Embryonic facial prominence (tissue), 1 donor: ENCODE results near the gene RBM20.

Source experiments
- DNase-seq: peaks from one replicate; pipeline ENCODE4 v3.0.0-alpha.2; 2016; ENCODE audit errors: extremely low spot score

RBM20 gene

DNA sequence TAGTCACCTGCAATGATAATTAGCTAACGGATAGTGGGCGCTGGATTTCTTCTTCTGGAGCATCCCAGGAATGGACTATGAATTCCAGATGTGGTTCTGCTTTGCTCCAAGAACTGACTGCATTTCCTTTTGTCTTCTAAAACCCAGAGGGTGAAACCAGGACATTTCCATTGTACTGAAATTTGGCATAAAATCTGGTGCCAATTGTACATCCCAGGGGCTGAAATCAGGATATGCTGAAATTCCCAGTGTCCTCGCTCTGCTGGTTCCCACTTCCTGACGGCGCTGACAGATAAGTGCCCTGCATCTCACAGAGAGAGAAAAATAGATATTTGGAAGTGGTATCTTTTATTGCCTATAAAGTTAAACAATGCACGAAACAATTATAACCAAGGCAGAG, 31.9 kb downstream of the RBM20 start:
- no peak for DNase-seq

- no peak for DNase-seq
These were observed 35.5 kb downstream of the RBM20 start for GRCh38 chr10:110679486-110680272.

DNA sequence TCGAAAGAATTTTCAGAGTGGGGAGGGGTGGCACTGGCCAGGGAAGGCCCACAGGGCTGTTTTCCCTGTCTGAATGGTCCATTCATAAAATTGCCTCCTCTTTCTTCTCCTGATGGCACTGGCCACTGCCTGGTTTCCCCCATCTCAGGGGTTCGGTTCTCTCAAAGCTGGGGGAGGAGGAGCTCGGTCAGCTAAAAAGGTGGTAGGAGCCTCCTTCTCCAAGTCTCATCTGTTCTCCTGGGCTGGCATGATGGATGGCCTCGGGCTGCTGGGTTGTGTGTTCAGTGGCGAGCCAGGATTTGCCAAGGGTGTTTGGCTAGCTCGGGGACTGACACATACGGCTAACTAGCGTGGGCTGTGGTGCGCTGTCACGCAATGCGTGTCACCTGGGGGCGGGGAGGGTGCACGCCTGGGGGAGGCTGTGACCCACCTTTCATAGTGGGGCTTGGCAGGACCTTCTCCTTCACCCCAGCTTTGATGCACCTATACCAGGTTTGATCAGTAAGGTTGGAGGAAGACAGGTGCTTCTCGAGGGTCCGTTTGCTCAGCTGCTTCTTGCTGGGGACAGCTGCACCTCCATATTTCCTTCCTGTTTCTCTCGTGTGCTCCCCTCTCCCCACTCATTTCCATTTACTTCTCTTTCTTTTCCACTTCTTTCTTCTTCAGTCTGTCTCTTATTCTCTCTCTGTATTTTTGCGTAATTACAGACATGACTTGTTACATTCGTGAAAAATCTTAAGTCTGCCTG, 36.3 kb downstream of the RBM20 start:
- DNase-seq, result no peak

DNA sequence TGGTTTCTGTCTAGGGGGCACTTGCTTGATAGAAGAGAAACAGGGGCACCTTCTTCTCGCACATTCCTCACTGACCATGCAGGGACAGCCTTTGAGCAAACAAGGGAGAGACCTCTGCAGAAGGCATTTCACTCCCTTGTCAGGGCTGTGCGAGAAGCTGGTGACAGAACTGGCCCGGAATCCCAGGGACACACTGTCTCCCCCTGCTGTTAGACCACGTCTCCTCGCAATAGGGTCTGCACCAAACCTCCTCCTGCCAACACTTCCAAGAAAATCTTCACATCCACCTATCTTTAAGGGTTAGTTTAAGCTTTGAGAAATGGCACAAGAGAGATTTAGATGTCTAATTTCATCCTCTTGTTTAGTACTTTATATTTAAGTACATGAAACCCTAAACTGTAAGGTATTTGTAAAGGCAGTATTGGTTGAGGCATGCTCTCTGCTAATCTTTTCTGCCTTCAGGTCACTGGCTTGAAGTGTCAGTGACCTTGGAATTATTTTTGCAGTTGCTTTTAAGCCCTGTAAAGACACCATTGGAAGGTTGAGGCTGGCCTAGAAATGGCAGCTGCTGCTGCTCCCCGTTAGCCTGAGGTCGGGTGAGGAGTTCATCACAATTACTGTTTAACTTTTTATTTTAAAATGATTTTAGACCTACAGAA, 37.0 kb downstream of the RBM20 start:
- DNase-seq, result no peak

DNA sequence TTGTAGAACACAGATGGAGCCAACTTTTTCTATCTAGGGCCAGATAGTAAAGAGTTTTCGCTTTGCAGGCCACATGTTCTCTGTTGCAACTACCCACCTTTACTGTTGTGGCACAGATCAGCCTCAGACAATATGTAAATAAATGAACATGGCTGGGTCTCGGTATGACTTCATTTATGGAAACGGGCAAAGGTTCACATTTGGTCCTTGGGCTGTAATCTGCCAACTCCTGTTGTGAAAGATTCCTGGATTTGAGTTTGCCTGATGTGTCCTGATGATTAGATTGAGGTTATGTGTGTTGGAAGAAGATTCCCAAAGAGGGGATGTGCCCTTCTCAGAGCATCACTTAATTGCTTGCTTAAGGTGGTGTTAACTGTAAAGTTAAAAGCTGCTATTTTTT, 38.2 kb downstream of the RBM20 start:
- DNase-seq, result no peak

- no peak for DNase-seq
These were observed 40.8 kb downstream of the RBM20 start for GRCh38 chr10:110684800-110685446.

- no peak for DNase-seq
These were observed 41.9 kb downstream of the RBM20 start for GRCh38 chr10:110686047-110686446.

GRCh38 chr10:110686949-110687348, 42.8 kb downstream of the RBM20 start:
- no peak for DNase-seq

DNA sequence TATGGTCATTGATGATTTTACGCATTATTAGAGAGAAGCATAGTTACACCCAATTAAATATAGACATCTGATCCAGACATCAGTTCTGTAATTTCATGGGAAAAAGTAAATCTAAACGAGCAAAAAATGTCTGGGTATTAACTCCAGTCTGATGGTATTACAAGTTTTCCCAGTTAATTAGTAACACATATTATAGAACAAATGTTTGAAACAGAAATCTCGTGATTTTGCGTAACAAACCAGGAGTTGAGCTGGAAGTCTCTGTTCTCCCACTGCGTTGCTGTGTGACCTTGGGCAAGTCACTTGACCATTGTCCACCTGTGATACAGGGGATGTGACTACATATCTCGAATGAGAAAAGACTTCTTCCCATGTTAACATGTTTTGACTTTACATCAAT, 43.3 kb downstream of the RBM20 start:
- no peak for DNase-seq

GRCh38 chr10:110691139-110691538, 47.0 kb downstream of the RBM20 start:
- no peak for DNase-seq

- DNase-seq, result no peak
These were observed 50.1 kb downstream of the RBM20 start for GRCh38 chr10:110694263-110694662.

GRCh38 chr10:110694820-110695538, 50.8 kb downstream of the RBM20 start:
- no peak for DNase-seq

GRCh38 chr10:110695539-110695886, 51.4 kb downstream of the RBM20 start:
- DNase-seq, result no peak

DNA sequence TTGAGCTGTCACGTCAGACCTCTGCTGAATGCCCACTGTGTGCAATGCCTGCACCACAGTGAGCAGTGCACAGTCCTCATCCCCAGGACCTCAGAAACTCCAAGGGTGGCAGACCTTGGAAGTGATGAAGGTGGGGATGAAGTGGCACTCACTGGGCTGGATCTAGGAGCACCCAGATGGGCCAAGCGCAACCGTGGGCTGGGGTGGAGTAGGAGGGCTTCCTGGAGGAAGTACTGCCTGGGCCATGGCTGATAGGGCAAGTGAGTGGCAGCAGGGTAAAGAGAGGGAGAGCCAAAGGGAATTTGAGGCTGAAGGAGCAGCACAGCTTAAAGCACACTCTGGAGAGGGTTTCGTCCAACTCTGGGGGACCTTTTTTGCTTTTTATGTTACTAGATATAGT, 52.3 kb downstream of the RBM20 start:
- DNase-seq, result no peak

- no peak for DNase-seq
These were observed 54.2 kb downstream of the RBM20 start for GRCh38 chr10:110698340-110698739.

DNA sequence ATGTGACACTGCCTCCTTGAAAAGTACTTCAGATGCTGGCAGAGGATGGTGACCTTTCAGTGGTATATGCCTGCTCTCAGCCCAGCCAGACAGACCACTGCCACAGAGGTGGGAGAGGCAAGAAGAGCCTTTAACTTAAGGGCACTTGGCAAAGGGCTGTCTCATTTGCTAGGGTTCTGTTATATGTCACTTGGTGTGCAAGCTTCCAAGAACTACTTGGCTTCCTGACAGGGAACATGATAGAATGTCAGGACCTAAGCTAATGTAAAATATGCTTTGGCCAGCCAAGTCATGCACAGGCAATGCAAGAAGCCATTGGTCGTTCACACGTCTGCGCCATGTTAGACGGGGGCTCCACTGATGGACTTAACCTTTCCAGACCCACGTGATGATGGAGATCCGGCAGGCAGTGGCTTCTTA, 54.7 kb downstream of the RBM20 start:
- DNase-seq, result no peak

GRCh38 chr10:110699859-110700468, 55.8 kb downstream of the RBM20 start:
- no peak for DNase-seq

DNA sequence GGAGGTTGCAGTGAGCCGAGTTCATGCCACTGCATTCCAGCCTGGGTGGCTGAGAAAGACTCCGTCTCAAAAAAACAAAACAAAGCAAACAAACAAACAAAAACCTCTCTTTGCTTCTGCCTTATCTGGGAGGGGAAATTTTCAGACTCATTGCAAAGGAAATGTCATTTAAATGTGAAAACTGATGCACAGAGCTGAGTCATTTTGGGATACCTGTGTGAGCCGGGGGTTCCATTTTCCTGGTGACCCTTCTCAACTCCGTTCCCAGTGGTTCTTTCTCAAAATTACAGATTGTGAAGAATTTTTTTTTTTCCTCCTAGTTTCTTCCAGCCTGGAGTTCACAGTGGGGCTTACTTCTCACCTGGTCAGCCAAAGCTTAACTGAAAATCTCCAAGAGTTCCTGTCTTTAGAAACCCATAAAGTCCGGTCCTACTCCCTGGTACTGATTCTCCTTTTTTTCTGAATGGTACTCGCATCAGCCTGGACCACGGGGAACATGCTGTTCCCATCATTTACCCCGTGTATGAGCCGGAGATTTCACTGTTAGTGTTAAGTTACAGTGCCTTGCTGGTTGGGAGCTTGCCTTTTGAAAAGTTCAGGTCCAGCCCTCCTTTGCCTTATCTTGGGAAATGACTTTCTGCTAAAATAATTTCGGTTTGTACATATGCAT, 56.9 kb downstream of the RBM20 start:
- no peak for DNase-seq

DNA sequence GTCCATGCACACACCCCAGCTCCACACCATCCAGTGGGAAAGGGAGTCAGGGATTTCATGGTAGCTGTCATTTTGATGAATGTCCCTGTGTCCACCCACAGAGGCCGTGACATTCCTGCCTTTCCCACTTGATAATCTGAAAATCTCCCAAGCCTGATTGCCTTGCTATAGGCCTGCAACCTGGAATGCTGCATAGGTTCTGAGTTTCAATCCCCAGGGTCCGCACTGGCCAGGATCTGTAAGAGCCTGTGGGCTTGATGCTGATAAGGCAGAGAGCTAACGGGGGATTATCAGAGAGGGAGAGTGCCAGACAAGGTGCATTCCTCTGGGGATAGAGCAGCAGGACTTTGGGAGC, 57.5 kb downstream of the RBM20 start:
- no peak for DNase-seq

GRCh38 chr10:110704070-110704469, 59.9 kb downstream of the RBM20 start:
- no peak for DNase-seq
